Sigmoid colon (tissue), 4 donors: ENCODE results near the gene ZFYVE1.

ENCODE experiments used
- CTCF ChIP-seq, 4 experiments: fragments of 450-650 bp in 3 of 4; fragments of 200-600 bp in 1 of 4; IDR thresholded peaks; one replicate each; pipeline ENCODE4 v1.5.1; 2016 to 2019; ENCODE audit warnings: antibody characterized with exemption in 4 of 4, mild to moderate bottlenecking in 3 of 4, moderate library complexity in 2 of 4
- EP300 ChIP-seq, 4 donors: sonication (generic); formaldehyde crosslinking; IDR thresholded peaks; one replicate each; pipeline ENCODE4 v1.6.1; 2017; ENCODE audit warnings: antibody characterized with exemption in 4 of 4

GRCh38 chr14:72929316-72930080 lies 97.4 kb downstream of the ZFYVE1 start:
- TF ChIP-seq CTCF (IDR thresholded peaks at IDR 0.05) (no peak), EP300 (IDR thresholded peaks at IDR 0.05) (no peak)
